ENCODE measurements around the gene CFAP46. TPM values are rescaled to one million over a fixed set of nuclear protein-coding genes. Genes with fewer than 3 reads are reported as not detected.
"Not testable (repeated sequence)": the region's sequence is repeated elsewhere in the genome, so short reads cannot be mapped to it uniquely, and the experiment has no call there.

The CFAP46 gene
- total RNA-seq, 4 donors from 2014 or later: under 0.01 to 1.3 (median 0.28) TPM

DNA sequence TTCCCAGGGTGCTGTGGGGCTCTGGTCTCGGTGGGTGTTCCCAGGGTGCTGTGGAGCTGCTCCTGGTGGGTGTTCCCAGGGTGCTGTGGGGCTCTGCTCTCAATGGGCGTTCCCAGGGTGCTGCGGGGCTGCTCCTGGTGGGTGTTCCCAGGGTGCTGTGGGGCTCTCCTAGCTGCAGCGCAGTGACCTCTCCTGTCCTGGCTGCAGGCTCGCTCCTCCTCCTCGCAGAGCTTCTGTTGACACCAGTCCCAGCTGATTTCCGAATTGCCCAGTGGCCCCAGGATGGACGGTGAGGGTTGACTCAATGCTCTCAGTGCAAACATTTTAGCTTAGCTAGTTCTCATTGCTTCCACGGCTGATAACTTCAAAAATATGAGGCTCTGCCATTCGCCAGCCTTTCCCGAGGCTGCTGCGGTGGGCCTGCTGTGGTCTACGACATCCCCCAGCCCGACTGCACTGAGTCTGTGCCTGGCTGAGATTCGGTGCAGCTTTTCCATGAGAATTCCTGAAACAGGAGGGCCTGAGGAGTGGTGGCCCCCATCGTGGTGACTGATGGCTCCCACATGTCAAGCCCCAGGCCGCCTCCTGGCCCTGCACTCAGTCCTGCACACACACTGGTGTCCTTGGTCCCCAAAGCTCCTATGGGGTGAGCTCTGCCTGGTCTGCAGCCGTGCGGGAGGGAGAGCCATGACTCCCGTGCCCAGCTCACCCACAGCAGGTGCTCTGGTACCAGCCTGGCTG is 98.1 kb downstream of the CFAP46 start:
- DNase-seq (ENCODE audit: extremely low spot score): no peak
- WGBS: 89% methylated on average over 10 of the region's 20 CpGs
- intact Hi-C loops (cut with DNase I): no loop called here

DNA sequence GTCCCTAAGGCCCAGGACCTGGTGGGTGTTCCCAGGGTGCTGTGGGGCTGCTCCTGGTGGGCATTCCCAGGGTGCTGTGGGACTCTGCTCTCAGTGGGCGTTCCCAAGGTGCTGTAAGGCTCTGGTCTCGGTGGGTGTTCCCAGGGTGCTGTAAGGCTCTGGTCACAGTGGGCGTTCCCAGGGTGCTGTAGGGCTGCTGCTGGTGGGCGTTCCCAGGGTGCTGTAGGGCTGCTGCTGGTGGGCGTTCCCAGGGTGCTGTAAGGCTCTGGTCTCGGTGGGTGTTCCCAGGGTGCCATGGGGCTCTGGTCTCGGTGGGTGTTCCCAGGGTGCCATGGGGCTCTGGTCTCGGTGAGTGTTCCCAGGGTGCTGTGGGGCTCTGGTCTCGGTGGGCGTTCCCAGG is 99.1 kb downstream of the CFAP46 start:
- WGBS: 100% methylated on average over 2 of the region's 10 CpGs
- H3K4me3 ChIP-seq; H3K27ac ChIP-seq (replicated peaks in 1 of 4); DNase-seq (ENCODE audit: extremely low spot score); H3K36me3 ChIP-seq; H3K4me1 ChIP-seq; intact Hi-C loops (cut with DNase I): not testable (repeated sequence)
- peaks cover 0 to 84% (median 2%) of the 10 kb centered on the region in 4 donors for H3K27me3 ChIP-seq
- H3K9me3 ChIP-seq: peaks cover 0 to 23% (median 22%) of the 10 kb centered on the region in 4 donors

More for the DNA sequence above, 98.1 kb downstream of the CFAP46 start:
- Histone ChIP-seq H3K27ac (replicated peaks in 1 of 4) (no peak overlapping the region), H3K27me3 (peaks cover 0 to 82% (median 2%) of the 10 kb centered on the region in 4 donors), H3K4me3 (no peak overlapping the region), H3K36me3 (no peaks in the 10 kb centered on the region), H3K9me3 (peaks cover 0 to 23% (median 22%) of the 10 kb centered on the region in 4 donors), H3K4me1 (no peaks in the 10 kb centered on the region)
- no peak for TF ChIP-seq CTCF (IDR thresholded peaks at IDR 0.05)
- no peak for TF ChIP-seq POLR2A (IDR thresholded peaks at IDR 0.05; ENCODE audit: low read depth)
- no peak for TF ChIP-seq EP300 (IDR thresholded peaks at IDR 0.05)
- no peak for TF ChIP-seq POLR2AphosphoS5 (IDR thresholded peaks at IDR 0.05)

DNA sequence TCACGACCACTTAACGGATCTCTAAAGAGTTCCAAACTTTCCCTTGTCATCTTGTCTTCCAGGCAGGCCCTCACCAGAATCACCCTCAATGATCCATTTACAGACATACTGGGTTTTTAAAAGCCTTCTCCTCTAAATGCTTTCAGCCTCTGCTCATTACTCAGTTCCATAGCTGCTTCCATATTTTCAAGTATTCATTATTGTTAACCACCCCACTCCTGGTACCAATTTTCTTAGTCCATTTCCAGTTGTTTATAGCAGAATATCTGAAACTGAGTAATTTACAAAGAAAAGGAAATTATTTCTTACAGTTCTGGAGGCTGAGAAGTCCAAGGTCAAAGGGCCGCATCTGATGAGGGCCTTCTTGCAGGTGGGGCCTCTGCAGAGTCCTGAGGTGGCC is 100.0 kb downstream of the CFAP46 start:
- intact Hi-C loops (cut with DNase I): no loop called here
- no peak for DNase-seq (ENCODE audit: extremely low spot score)
- 95% methylated on average over 3 of the region's 3 CpGs for WGBS
- H3K4me1 ChIP-seq: no peaks in the 10 kb centered on the region
- no peak for TF ChIP-seq POLR2AphosphoS5 (IDR thresholded peaks at IDR 0.05)
- TF ChIP-seq EP300 (IDR thresholded peaks at IDR 0.05): no peak
- TF ChIP-seq CTCF (IDR thresholded peaks at IDR 0.05): no peak
- no peak for TF ChIP-seq POLR2A (IDR thresholded peaks at IDR 0.05; ENCODE audit: low read depth)
- H3K9me3 ChIP-seq: peaks cover 0 to 23% (median 22%) of the 10 kb centered on the region in 4 donors
- H3K36me3 ChIP-seq: no peaks in the 10 kb centered on the region
- no peak overlapping the region for H3K27ac ChIP-seq (replicated peaks in 1 of 4)
- H3K27me3 ChIP-seq: peaks cover 0 to 78% (median 2%) of the 10 kb centered on the region in 4 donors
- no peak overlapping the region for H3K4me3 ChIP-seq

DNA sequence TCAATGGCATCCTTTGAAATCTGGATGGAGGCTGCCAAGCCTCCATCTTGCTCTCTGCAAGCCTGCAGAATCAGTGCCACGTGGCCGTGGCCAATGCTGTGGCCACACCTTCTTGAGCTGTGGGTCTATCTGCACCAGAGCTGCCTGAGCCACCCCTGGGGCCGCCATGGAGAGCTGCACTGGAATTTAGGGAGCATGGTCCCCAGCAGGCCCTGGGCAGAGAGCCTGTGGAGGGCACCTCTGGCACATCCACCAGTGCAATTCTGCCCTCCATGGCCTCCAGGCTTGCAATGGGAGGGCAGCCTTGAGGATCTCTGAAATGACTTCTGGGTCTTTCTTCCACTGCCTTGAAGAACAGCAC is 100.8 kb downstream of the CFAP46 start:
- no peak for TF ChIP-seq CTCF (IDR thresholded peaks at IDR 0.05)
- no peak for TF ChIP-seq EP300 (IDR thresholded peaks at IDR 0.05)
- no peak for TF ChIP-seq POLR2AphosphoS5 (IDR thresholded peaks at IDR 0.05)
- no peak for TF ChIP-seq POLR2A (IDR thresholded peaks at IDR 0.05; ENCODE audit: low read depth)
- H3K4me3 ChIP-seq: no peak overlapping the region
- H3K36me3 ChIP-seq: no peaks in the 10 kb centered on the region
- DNase-seq (ENCODE audit: extremely low spot score): no peak
- peaks cover 0 to 23% (median 22%) of the 10 kb centered on the region in 4 donors for H3K9me3 ChIP-seq
- H3K4me1 ChIP-seq: peaks cover 0 to 7% (median 3%) of the 10 kb centered on the region in 4 donors
- peaks cover 0 to 73% (median 2%) of the 10 kb centered on the region in 4 donors for H3K27me3 ChIP-seq
- H3K27ac ChIP-seq (replicated peaks in 1 of 4): no peak overlapping the region
- intact Hi-C loops (cut with DNase I): no loop called here
- WGBS: 81% methylated on average over 3 of the region's 3 CpGs

- Histone ChIP-seq H3K9me3 (peaks cover 0 to 23% (median 22%) of the 10 kb centered on the region in 4 donors), H3K36me3 (no peaks in the 10 kb centered on the region), H3K4me1 (peaks cover 0 to 12% (median 4%) of the 10 kb centered on the region in 4 donors), H3K4me3 (no peak overlapping the region), H3K27ac (replicated peaks in 1 of 4) (no peak overlapping the region), H3K27me3 (peaks cover 0 to 73% (median 4%) of the 10 kb centered on the region in 4 donors)
- intact Hi-C loops (cut with DNase I): no loop called here
- TF ChIP-seq EP300 (IDR thresholded peaks at IDR 0.05): no peak
- TF ChIP-seq CTCF (IDR thresholded peaks at IDR 0.05): no peak
- no peak for TF ChIP-seq POLR2A (IDR thresholded peaks at IDR 0.05; ENCODE audit: low read depth)
- TF ChIP-seq POLR2AphosphoS5 (IDR thresholded peaks at IDR 0.05): no peak
- 87% methylated on average over 20 of the region's 24 CpGs for WGBS
- DNase-seq (ENCODE audit: extremely low spot score): no peak
Measured at GRCh38 chr10:132840698-132841614, 101.4 kb downstream of the CFAP46 start.
